ENCODE results near the gene ZNF598.

GRCh38 chr16:1960665-1961630, 48.7 kb downstream of the ZNF598 start:
- TF ChIP-seq EZH2 (IDR thresholded peaks at IDR 0.05; ENCODE audit: borderline replicate concordance, control insufficient read depth, low read depth, low read length): no peak
- TF ChIP-seq POLR2A (IDR thresholded peaks at IDR 0.05; ENCODE audit: low read depth, low read length): peak; percentile 83
- TF ChIP-seq FOXK2 (IDR thresholded peaks at IDR 0.05): no peak
- no peak for TF ChIP-seq STAT3 (IDR thresholded peaks at IDR 0.05; ENCODE audit: low read depth, low read length)
- no peak for TF ChIP-seq SKIL (IDR thresholded peaks at IDR 0.05; ENCODE audit: low read depth, poor library complexity, severe bottlenecking)
